DND-41 (cell line): Measurements from ENCODE around the gene GALK1.

Experiments used
- ATAC-seq: fragments of 200-7000 bp; cut with Tn5 transposase; 3 replicates; pipeline ENCODE4 v1.9.1; 2021; ENCODE audit warnings: low read depth; ENCODE audit not compliant: insufficient read depth
- DNase-seq: peaks from one replicate; pipeline ENCODE4 v3.0.0-alpha.2; 2020
- H2AFZ ChIP-seq: 2 replicates; pipeline ENCODE4 v1.6.0; 2012; ENCODE audit warnings: low read depth, low read length
- H3K27ac ChIP-seq: 2 replicates; pipeline ENCODE4 v1.5.1; 2012; ENCODE audit warnings: low read length, inconsistent platforms
- H3K27me3 ChIP-seq: fragments of 200-600 bp; sonication (generic); 2 replicates; pipeline ENCODE4 v1.6.0; 2012; ENCODE audit warnings: low read length, mild to moderate bottlenecking, inconsistent platforms; ENCODE audit not compliant: insufficient read depth, poor library complexity
- H3K36me3 ChIP-seq: 2 replicates; pipeline ENCODE4 v1.5.1; 2012; ENCODE audit warnings: low read length, inconsistent platforms; ENCODE audit not compliant: insufficient read depth
- H3K4me1 ChIP-seq: 2 replicates; pipeline ENCODE4 v1.5.1; 2012; ENCODE audit warnings: mild to moderate bottlenecking, low read length; ENCODE audit not compliant: insufficient read depth
- H3K4me2 ChIP-seq: 2 replicates; pipeline ENCODE4 v1.6.0; 2012; ENCODE audit warnings: mild to moderate bottlenecking, moderate library complexity, low read length, inconsistent platforms; ENCODE audit not compliant: insufficient read depth
- H3K4me3 ChIP-seq, 2 experiments: fragments of 200-600 bp in 1 of 2; shearing (Covaris generic) in 1 of 2; 2 replicates each; pipeline ENCODE4 v1.5.1; 2012 to 2016; ENCODE audit warnings: inconsistent platforms in 2 of 2, low read length in 2 of 2, mild to moderate bottlenecking in 2 of 2, low read depth in 1 of 2, moderate library complexity in 1 of 2
- H3K79me2 ChIP-seq: 2 replicates; pipeline ENCODE4 v1.6.0; 2012; ENCODE audit warnings: low read length, inconsistent platforms; ENCODE audit not compliant: insufficient read depth
- H3K9ac ChIP-seq: 2 replicates; pipeline ENCODE4 v1.6.0; 2012; ENCODE audit warnings: low read depth, mild to moderate bottlenecking, inconsistent platforms, low read length, moderate library complexity
- H3K9me3 ChIP-seq: 2 replicates; pipeline ENCODE4 v1.5.1; 2012; ENCODE audit warnings: low read length, moderate library complexity, mild to moderate bottlenecking, inconsistent platforms; ENCODE audit not compliant: insufficient read depth, severe bottlenecking
- H4K20me1 ChIP-seq: 2 replicates; pipeline ENCODE4 v1.6.0; 2012; ENCODE audit warnings: low read length; ENCODE audit not compliant: insufficient read depth
- CTCF ChIP-seq: IDR thresholded peaks from 2 replicates; pipeline ENCODE4 v1.5.1; 2012; ENCODE audit warnings: borderline replicate concordance, low read length, moderate library complexity, mild to moderate bottlenecking; ENCODE audit not compliant: poor library complexity, severe bottlenecking; ENCODE audit errors: extremely low read depth
- EZH2 ChIP-seq: IDR thresholded peaks from 3 replicates; pipeline ENCODE4 v1.6.1; 2012; ENCODE audit warnings: borderline replicate concordance, low read depth, mild to moderate bottlenecking, moderate library complexity, low read length, inconsistent platforms; ENCODE audit not compliant: severe bottlenecking

Gene GALK1

GRCh38 chr17:75736173-75736835, 28.7 kb downstream of the GALK1 start:
- Histone ChIP-seq H3K27ac (no peak overlapping the region), H2AFZ (no peak overlapping the region), H3K4me1 (peaks cover 5% of the 10 kb centered on the region; the same call in 1 of the 2 replicates), H3K4me3 (no peak overlapping the region), H3K27me3 (no peaks in the 10 kb centered on the region), H3K36me3 (no peaks in the 10 kb centered on the region), H3K9me3 (no peaks in the 10 kb centered on the region), H3K9ac (no peak overlapping the region), H4K20me1 (0 out of 2 replicates have a peak, but pooled peaks cover 4% of the 10 kb centered on the region), H3K79me2 (no peaks in the 10 kb centered on the region), H3K4me2 (no peak overlapping the region)
- no peak for DNase-seq
- no peak for ATAC-seq
- TF ChIP-seq CTCF (no peak), EZH2 (no peak)

DNA sequence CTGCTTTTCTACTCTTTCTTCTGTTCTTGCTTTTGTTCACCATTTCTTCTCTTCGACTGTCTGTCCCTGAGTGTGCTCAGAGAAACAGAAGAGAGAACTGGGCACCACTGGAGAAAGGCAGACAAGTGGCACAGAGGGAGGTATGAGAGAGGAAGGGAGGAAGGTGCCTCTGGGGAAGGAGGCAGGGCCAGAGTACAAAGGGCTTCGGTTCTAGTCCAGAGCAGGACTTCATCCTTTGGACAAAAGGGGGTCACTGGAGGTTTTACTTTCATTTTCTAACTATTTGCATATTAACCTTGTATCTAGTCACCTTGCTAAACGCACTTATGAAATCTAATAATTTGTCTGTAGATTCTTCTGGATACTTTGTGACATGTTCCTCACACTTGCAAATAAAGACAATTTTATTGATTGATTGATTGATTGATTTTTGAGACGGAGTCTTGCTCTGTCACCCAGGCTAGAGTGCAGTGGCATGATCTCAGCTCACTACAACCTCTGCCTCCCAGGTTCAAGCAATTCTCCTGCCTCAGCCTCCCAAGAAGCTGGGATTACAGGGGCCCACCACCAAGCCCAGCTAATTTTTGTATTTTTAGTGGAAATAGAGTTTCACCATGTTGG, 30.2 kb downstream of the GALK1 start:
- H3K4me3 ChIP-seq, result no peak overlapping the region
- H3K9ac ChIP-seq, result 0 out of 2 replicates have a peak overlapping the region, but pooled peaks have one; percentile 18
- DNase-seq, result no peak
- no peaks in the 10 kb centered on the region for H3K79me2 ChIP-seq
- peaks cover 5% of the 10 kb centered on the region; the same call in 1 of the 2 replicates for H3K4me1 ChIP-seq
- peak overlapping the region; percentile 46 for H3K4me2 ChIP-seq
- no peaks in the 10 kb centered on the region for H3K27me3 ChIP-seq
- no peak for ATAC-seq
- no peak for TF ChIP-seq EZH2
- TF ChIP-seq CTCF, result no peak
- H2AFZ ChIP-seq, result peak overlapping the region; percentile 53
- no peaks in the 10 kb centered on the region for H3K36me3 ChIP-seq
- 0 out of 2 replicates have a peak, but pooled peaks cover 4% of the 10 kb centered on the region for H4K20me1 ChIP-seq
- no peak overlapping the region for H3K27ac ChIP-seq
- H3K9me3 ChIP-seq, result no peaks in the 10 kb centered on the region

GRCh38 chr17:75733471-75733870, 31.5 kb downstream of the GALK1 start:
- H3K36me3 ChIP-seq, result no peaks in the 10 kb centered on the region
- no peaks in the 10 kb centered on the region for H3K27me3 ChIP-seq
- ATAC-seq (no peak), DNase-seq (no peak)
- H3K9ac ChIP-seq, result no peak overlapping the region
- TF ChIP-seq EZH2 (no peak), CTCF (no peak)
- peaks cover 5% of the 10 kb centered on the region; the same call in 1 of the 2 replicates for H3K4me1 ChIP-seq
- no peak overlapping the region for H2AFZ ChIP-seq
- no peaks in the 10 kb centered on the region for H3K9me3 ChIP-seq
- H3K4me3 ChIP-seq, result no peak overlapping the region
- H3K79me2 ChIP-seq, result no peaks in the 10 kb centered on the region
- 0 out of 2 replicates have a peak, but pooled peaks cover 4% of the 10 kb centered on the region for H4K20me1 ChIP-seq
- H3K27ac ChIP-seq, result no peak overlapping the region
- H3K4me2 ChIP-seq, result no peak overlapping the region
